Measurements from ENCODE around the gene LRRC4C.
A peak's percentile ranks its signal among the peaks of the same experiment; 100 is the strongest.

The LRRC4C gene

GRCh38 chr11:40281052-40281580, 1178.3 kb downstream of the LRRC4C start:
- DNase-seq: peak; percentile 17

- no peak for DNase-seq
Observed at GRCh38 chr11:40280159-40281051, 1179.0 kb downstream of the LRRC4C start.

GRCh38 chr11:40276960-40277359, 1182.5 kb downstream of the LRRC4C start:
- no peak for DNase-seq

GRCh38 chr11:40274017-40274416, 1185.4 kb downstream of the LRRC4C start:
- peak; percentile 81 for DNase-seq

GRCh38 chr11:40273192-40273732, 1186.2 kb downstream of the LRRC4C start:
- DNase-seq: no peak

GRCh38 chr11:40271361-40271760, 1188.1 kb downstream of the LRRC4C start:
- no peak for DNase-seq

GRCh38 chr11:40269865-40270264, 1189.6 kb downstream of the LRRC4C start:
- DNase-seq: no peak

GRCh38 chr11:40268551-40268950, 1190.9 kb downstream of the LRRC4C start:
- no peak for DNase-seq

- no peak for DNase-seq
Observed at GRCh38 chr11:40255457-40255856, 1204.0 kb downstream of the LRRC4C start.

- DNase-seq: no peak
Observed at GRCh38 chr11:40253166-40253565, 1206.3 kb downstream of the LRRC4C start.

GRCh38 chr11:40252236-40252635, 1207.2 kb downstream of the LRRC4C start:
- DNase-seq: no peak

GRCh38 chr11:40246983-40247382, 1212.5 kb downstream of the LRRC4C start:
- DNase-seq: no peak

- peak; percentile 5 for DNase-seq
Observed at GRCh38 chr11:40241524-40242051, 1217.9 kb downstream of the LRRC4C start.

- no peak for DNase-seq
Observed at GRCh38 chr11:40240284-40240683, 1219.2 kb downstream of the LRRC4C start.

- no peak for DNase-seq
Observed at GRCh38 chr11:40236526-40236925, 1222.9 kb downstream of the LRRC4C start.

GRCh38 chr11:40235841-40236240, 1223.6 kb downstream of the LRRC4C start:
- DNase-seq: no peak

- DNase-seq: no peak
Observed at GRCh38 chr11:40230821-40231220, 1228.6 kb downstream of the LRRC4C start.

- no peak for DNase-seq
Observed at GRCh38 chr11:40228662-40229061, 1230.8 kb downstream of the LRRC4C start.

- DNase-seq: no peak
Observed at GRCh38 chr11:40227730-40228129, 1231.7 kb downstream of the LRRC4C start.

- no peak for DNase-seq
Observed at GRCh38 chr11:40226654-40227053, 1232.8 kb downstream of the LRRC4C start.

GRCh38 chr11:40223596-40224330, 1235.7 kb downstream of the LRRC4C start:
- no peak for DNase-seq

GRCh38 chr11:40219401-40219800, 1240.1 kb downstream of the LRRC4C start:
- no peak for DNase-seq

- DNase-seq: no peak
Observed at GRCh38 chr11:40215556-40215955, 1243.9 kb downstream of the LRRC4C start.
